GM18511 (cell line): ENCODE measurements around the gene PARVB.

Experiments used
- ATAC-seq: cut with Tn5 transposase; IDR thresholded peaks from one replicate; pipeline ENCODE4 v1.9.1; 2021; ENCODE audit warnings: mild to moderate bottlenecking, moderate library complexity; ENCODE audit not compliant: unreplicated experiment

Gene PARVB

DNA sequence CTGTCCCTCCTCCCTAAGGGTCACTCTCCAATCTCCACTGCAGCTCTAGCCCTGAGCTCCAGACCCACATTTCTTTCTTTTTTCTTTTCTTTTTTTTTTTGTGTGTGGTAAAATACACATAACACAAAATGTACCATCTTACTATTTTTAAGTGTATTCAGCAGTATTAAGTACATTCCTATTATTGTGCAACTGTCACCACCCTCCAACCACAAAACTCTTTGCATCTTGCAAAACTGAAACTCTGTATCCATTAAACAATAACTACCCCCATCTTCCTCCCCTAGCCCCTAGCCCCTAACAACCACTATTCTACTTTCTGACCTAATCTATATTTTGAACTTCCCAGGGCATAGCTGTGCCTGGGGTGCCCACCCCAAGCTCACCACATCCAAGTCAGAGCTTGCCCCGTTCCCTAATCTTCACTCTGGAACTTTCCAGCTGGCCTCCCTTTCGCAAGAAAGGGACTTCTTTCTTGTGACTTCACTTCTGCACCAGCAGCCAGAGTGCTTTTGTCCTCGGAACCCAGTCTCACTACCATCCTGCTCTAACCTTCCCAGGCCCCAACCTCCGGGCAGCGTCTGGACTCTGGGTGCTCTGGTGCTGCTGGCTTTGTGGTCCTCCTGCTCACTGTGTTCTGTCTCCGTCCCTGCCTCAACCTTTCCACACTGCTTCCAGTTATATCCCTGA lies 187.3 kb downstream of the PARVB start:
- ATAC-seq: no peak

DNA sequence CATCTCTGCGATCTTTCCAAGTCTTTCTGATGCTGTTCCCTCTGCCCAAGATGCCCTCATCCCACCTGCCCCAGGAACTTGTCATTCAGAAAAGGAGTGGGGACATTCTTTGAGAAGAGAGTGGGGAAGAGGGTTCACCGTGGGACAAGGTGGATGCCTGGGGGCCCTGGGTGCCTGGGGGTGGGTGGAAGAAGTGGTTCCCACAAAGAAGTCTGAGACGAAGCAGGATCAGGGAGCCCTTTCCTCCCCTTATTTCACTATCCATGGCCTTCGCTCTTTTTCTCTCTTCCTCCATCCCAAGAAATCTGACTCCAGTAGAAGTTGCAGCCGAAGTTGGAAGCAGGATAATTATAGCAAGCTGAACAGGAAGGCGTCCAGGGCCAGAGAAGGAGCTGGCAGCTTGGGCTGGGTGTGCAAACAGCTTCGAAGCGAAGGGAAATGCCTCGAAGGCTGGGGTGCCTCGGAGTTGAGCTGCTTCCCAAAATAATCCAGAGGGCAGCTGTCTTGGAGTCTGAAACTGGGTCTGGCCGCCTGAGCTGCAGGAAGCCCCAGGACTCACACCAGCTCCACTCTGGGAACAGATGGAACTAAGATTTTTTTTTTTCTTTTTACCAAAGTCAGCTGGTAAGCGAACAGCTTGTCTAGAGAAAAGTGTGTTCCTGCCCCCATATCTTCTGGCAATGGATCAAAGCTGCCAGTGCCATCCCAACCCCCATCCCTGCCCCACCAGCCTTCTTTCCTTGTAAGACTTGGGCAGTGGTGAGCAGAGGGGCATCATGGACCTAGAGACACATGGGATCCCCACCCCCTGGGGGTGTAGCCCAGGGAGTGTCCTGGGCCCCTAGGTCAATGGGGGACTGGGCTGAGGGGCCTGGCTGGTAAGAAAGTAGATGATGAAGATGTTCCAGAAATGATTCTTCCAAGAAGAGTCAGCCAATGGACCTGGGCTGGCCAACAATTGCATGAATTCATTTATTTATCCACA lies 188.1 kb downstream of the PARVB start:
- no peak for ATAC-seq

- ATAC-seq: no peak
Observed at GRCh38 chr22:44212936-44213335, 188.8 kb downstream of the PARVB start.

GRCh38 chr22:44213489-44214043 lies 189.5 kb downstream of the PARVB start:
- no peak for ATAC-seq

GRCh38 chr22:44214187-44214586 lies 190.1 kb downstream of the PARVB start:
- ATAC-seq: no peak

- no peak for ATAC-seq
Observed at GRCh38 chr22:44214764-44215163, 190.7 kb downstream of the PARVB start.

- no peak for ATAC-seq
Observed at GRCh38 chr22:44215287-44215686, 191.2 kb downstream of the PARVB start.

- no peak for ATAC-seq
Observed at GRCh38 chr22:44217346-44217745, 193.2 kb downstream of the PARVB start.

DNA sequence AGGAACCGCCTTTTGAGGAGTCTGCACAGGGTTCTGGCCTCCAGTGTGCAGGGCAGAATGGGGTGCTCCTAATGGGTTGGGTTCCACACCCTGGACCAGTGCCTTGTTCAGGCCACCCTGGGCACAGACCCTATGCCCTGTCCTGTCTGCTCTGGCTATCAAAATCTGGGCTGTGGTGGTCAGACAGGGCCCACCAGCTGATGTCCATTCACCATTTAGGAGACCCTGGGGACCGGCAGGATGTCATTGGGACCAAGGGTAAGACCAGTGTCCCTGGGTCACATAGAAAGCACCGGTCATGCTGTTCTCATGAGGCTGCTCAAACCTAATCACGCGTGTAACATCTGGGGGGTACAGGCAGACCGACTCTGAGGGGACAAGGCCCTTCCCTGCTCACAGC lies 194.0 kb downstream of the PARVB start:
- no peak for ATAC-seq

DNA sequence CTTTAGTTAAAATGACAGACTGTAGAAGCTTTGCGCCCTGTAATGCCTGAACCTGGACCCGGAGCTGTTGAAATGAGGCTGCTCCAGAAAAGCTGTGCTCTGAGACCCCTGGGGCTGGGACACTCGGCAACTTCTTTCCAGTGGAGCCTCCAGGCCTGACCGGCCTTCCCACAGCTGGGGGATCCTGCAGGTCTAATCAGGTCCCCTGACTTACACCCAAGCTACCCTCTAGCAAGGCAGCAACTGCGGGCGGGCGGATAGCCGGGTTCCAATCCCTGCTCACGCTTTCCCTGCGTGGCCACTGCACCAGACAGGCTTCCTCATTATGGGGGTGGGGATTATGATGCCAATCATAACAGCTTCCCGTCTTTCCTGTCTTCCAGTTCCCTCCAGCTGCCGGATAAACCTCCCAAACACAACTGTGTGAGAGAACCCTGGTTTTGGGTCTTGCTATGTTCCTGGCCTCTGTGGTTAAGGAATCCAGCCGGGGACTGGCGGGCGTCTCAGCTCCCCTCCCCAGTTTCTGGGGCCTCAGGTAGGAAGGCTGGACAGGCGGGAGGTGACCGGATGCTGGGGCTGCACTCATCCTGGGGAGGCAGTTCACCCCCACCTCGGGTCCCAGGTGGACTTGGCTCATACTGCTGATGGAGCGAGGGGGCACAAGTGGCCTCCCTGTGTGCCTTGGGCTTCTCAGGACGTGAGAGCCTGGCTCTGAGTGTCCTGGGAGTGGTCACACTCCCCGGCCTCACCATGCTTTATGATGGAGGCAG lies 195.2 kb downstream of the PARVB start:
- no peak for ATAC-seq

GRCh38 chr22:44220727-44221680 lies 196.9 kb downstream of the PARVB start:
- no peak for ATAC-seq

DNA sequence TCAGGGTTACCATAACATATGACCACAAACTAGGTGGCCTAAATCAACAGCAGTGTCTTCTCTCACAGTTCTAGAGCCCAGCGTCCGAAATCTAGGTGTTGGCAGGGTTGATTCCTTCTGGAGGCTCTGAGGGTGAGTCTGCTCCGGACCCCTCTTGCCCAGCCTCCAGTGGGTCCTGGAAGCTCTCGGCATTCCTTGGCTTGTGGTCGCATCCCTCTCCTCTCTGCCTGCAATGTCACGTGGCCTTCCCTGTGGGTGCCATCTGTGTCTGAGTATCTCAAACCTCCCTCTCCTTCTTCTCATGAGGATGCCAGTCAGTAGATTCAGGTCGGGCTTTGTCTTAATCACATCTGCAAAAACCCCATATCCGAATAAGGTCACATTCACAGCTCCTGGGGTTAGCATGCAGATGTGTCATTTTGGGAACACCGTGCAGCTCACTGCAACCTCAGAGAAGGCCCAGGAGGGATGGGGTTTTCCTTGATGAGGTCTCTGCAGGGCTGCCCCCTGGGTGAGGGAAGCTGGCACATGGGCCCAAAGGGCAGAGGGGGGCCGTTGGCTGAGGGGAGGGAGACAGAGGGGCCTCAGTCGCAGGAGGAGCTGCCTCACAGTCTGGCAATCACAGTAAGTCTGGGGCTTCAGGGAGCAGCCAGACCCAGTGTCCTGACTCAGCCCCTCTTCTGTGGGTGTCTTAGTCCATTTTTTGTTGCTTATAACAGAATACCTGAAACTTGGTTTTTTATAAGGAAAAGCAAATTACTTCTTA lies 197.8 kb downstream of the PARVB start:
- ATAC-seq: no peak
